Non-pigmented ciliary epithelial cell (primary cell): Measurements from ENCODE around the gene TRIM9.

Experiments used
- DNase-seq: peaks from one replicate; pipeline ENCODE4 v3.0.0-alpha.2; 2010; ENCODE audit warnings: low read depth

TRIM9 gene

GRCh38 chr14:51058382-51058781 lies 36.5 kb downstream of the TRIM9 start:
- DNase-seq = no peak

GRCh38 chr14:51056421-51056820 lies 38.5 kb downstream of the TRIM9 start:
- DNase-seq = no peak

GRCh38 chr14:51053157-51053556 lies 41.7 kb downstream of the TRIM9 start:
- no peak for DNase-seq

- DNase-seq = no peak
These were observed 49.9 kb downstream of the TRIM9 start for GRCh38 chr14:51044961-51045360.

GRCh38 chr14:51041883-51042282 lies 53.0 kb downstream of the TRIM9 start:
- no peak for DNase-seq

- DNase-seq = no peak
These were observed 53.8 kb downstream of the TRIM9 start for GRCh38 chr14:51041108-51041531.

GRCh38 chr14:51039252-51039651 lies 55.7 kb downstream of the TRIM9 start:
- DNase-seq = no peak

- no peak for DNase-seq
These were observed 59.2 kb downstream of the TRIM9 start for GRCh38 chr14:51035611-51036192.

GRCh38 chr14:51028851-51029754 lies 65.8 kb downstream of the TRIM9 start:
- no peak for DNase-seq

- DNase-seq = no peak
These were observed 66.5 kb downstream of the TRIM9 start for GRCh38 chr14:51028361-51028760.

GRCh38 chr14:51024377-51024776 lies 70.5 kb downstream of the TRIM9 start:
- DNase-seq = no peak

GRCh38 chr14:51023964-51024363 lies 70.9 kb downstream of the TRIM9 start:
- no peak for DNase-seq

- DNase-seq = no peak
These were observed 72.1 kb downstream of the TRIM9 start for GRCh38 chr14:51022769-51023168.

- no peak for DNase-seq
These were observed 74.7 kb downstream of the TRIM9 start for GRCh38 chr14:51020024-51020710.

GRCh38 chr14:51019089-51019488 lies 75.8 kb downstream of the TRIM9 start:
- no peak for DNase-seq

- no peak for DNase-seq
These were observed 76.4 kb downstream of the TRIM9 start for GRCh38 chr14:51018521-51018920.

GRCh38 chr14:51014625-51015024 lies 80.3 kb downstream of the TRIM9 start:
- no peak for DNase-seq

- DNase-seq = no peak
These were observed 80.8 kb downstream of the TRIM9 start for GRCh38 chr14:51014086-51014485.

- DNase-seq = no peak
These were observed 82.8 kb downstream of the TRIM9 start for GRCh38 chr14:51012055-51012454.

- DNase-seq = no peak
These were observed 86.5 kb downstream of the TRIM9 start for GRCh38 chr14:51008446-51008845.

GRCh38 chr14:51006781-51007211 lies 88.1 kb downstream of the TRIM9 start:
- DNase-seq = no peak

- DNase-seq = no peak
These were observed 88.6 kb downstream of the TRIM9 start for GRCh38 chr14:51006324-51006723.
